Measurements from ENCODE around the gene SEPTIN8. TPM values are rescaled to one million over a fixed set of nuclear protein-coding genes. Genes with fewer than 3 reads are reported as not detected.

SEPTIN8 gene
- total RNA-seq, 2 experiments from 2014 or later: 25.2 to 27.1 TPM

DNA sequence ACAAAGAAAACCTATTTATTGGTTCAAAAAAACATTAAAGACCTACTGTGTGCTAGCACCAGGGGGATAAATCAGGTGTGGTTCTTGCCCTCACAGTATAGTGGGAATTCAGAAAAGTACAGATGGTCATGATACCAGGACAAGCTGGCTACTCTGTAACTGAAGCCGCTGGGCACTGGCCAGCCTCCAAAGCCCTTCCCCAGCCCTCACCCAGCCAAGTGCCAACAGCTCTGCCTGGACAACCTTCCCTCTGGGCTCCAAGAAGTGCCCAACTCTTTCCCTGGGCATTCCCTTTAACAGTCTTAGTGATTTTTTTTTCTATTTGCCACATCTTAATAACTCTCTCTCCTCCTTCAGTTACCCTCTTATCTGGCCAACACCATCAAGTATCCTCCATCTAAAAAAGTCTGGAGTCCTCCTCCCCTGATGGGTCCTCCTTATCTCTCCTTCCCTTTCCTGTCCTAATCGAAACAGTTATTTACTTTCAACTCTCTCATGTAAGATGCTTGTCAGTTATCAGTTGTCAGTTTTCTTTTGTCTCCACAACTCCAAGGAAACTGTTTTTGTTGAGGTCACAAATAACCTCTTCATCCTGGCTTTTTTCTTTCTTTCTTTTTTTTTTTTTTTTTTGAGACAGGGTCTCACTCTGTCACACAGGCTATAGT lies 13.3 kb upstream of the SEPTIN8 start:
- Mint-ChIP-seq H3K4me1 (ENCODE audit: low read depth) (no peaks in the 10 kb centered on the region), H3K36me3 (ENCODE audit: low read depth) (no peaks in the 10 kb centered on the region), H3K27me3 (peaks cover 14% of the 10 kb centered on the region), H3K27ac (no peak overlapping the region), H3K4me3 (no peak overlapping the region), H3K9me3 (no peaks in the 10 kb centered on the region)
- intact Hi-C loops (cut with micrococcal nuclease): no loop called here
- POLR2A ChIA-PET: interaction anchor here (1.2 kb wide), 1 partner anchor 24 kb away, joined by 5 read pairs; no protein-coding TSS in a partner anchor
- ATAC-seq: no peak
- DNase-seq: no peak
- CTCF ChIA-PET: interaction anchor here (0.9 to 1.5 kb wide), 5 partner anchors 8 to 43 kb away, joined by 3 to 7 read pairs (median 3); partner anchors contain the start of gene CCNI2
- TF ChIP-seq CTCF (IDR thresholded peaks at IDR 0.05): no peak

GRCh38 chr5:132788990-132789886 lies 12.2 kb upstream of the SEPTIN8 start:
- ChIA-PET CTCF (interaction anchor here (0.6 to 1.3 kb wide), 4 partner anchors 8 to 20 kb away, joined by 3 to 4 read pairs (median 3); no protein-coding TSS in a partner anchor), POLR2A (no interaction called here)
- Mint-ChIP-seq H3K9me3 (no peaks in the 10 kb centered on the region), H3K27me3 (peaks cover 14% of the 10 kb centered on the region), H3K4me3 (no peak overlapping the region), H3K36me3 (ENCODE audit: low read depth) (no peaks in the 10 kb centered on the region), H3K27ac (no peak overlapping the region), H3K4me1 (ENCODE audit: low read depth) (no peaks in the 10 kb centered on the region)
- intact Hi-C loops (cut with micrococcal nuclease): no loop called here
- no peak for DNase-seq
- ATAC-seq: no peak
- TF ChIP-seq CTCF (IDR thresholded peaks at IDR 0.05): no peak

DNA sequence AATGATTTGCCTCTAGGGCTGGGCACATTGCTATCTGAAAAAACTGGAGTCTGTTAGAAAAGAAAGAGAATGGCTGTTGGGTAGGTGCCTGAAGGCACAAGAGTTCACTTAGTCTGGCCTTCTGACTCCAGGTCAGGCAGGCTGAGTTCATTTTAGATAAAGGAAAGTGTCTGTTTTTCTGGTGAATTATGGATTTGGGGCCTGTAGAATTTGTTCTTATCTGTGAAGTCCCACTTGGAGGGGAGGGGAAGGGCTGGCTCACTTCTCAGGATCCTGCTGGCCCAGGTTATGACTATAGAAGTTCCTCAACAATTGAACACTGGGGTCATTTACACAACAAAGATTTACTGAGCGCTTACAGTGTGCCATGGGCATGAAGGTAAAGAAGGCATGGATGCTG lies 11.5 kb upstream of the SEPTIN8 start:
- Mint-ChIP-seq H3K36me3 (ENCODE audit: low read depth) (no peaks in the 10 kb centered on the region), H3K27ac (no peak overlapping the region), H3K4me3 (no peak overlapping the region), H3K27me3 (peaks cover 13% of the 10 kb centered on the region), H3K4me1 (ENCODE audit: low read depth) (no peaks in the 10 kb centered on the region), H3K9me3 (no peaks in the 10 kb centered on the region)
- intact Hi-C loops (cut with micrococcal nuclease): no loop called here
- DNase-seq: no peak
- no peak for TF ChIP-seq CTCF (IDR thresholded peaks at IDR 0.05)
- no peak for ATAC-seq
- POLR2A ChIA-PET: no interaction called here
- CTCF ChIA-PET: no interaction called here

- intact Hi-C loops (cut with micrococcal nuclease): no loop called here
- DNase-seq (no peak), ATAC-seq (no peak)
- no peak overlapping the region for H3K4me3 Mint-ChIP-seq
- H3K9me3 Mint-ChIP-seq: no peaks in the 10 kb centered on the region
- no peak for TF ChIP-seq CTCF (IDR thresholded peaks at IDR 0.05)
- CTCF ChIA-PET: no interaction called here
- no peak overlapping the region for H3K27ac Mint-ChIP-seq
- no peaks in the 10 kb centered on the region for H3K4me1 Mint-ChIP-seq (ENCODE audit: low read depth)
- POLR2A ChIA-PET: no interaction called here
- H3K27me3 Mint-ChIP-seq: peaks cover 12% of the 10 kb centered on the region
- no peaks in the 10 kb centered on the region for H3K36me3 Mint-ChIP-seq (ENCODE audit: low read depth)
Measured at GRCh38 chr5:132787076-132787475, 10.0 kb upstream of the SEPTIN8 start.

DNA sequence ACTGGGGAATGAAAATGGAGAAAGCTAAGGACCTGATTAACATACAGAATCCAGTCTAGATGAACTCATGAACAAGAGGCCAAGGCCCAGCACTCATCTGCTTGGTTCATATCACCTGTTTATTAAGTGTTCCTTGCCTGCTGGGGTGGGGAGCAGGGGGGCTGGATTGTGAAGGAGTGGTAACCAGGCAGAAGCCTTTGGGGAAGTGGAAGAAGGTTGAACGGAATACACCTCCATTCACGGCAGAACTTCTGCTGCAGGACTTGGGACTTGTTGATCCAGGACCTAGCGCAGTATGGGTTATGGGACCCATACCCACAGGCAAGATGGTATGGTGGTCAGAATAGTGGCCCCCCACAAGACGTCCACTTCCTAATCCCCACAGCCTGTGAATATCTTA lies 8.8 kb upstream of the SEPTIN8 start:
- Mint-ChIP-seq H3K27ac (no peak overlapping the region), H3K36me3 (ENCODE audit: low read depth) (no peaks in the 10 kb centered on the region), H3K4me3 (no peak overlapping the region), H3K4me1 (ENCODE audit: low read depth) (peaks cover under 1% of the 10 kb centered on the region), H3K27me3 (peaks cover 16% of the 10 kb centered on the region), H3K9me3 (no peaks in the 10 kb centered on the region)
- no peak for TF ChIP-seq CTCF (IDR thresholded peaks at IDR 0.05)
- ChIA-PET POLR2A (no interaction called here), CTCF (interaction anchor here (1.0 to 2.2 kb wide), 4 partner anchors 16 to 48 kb away, joined by 3 to 9 read pairs (median 4); partner anchors contain the start of gene KIF3A)
- intact Hi-C loops (cut with micrococcal nuclease): no loop called here
- DNase-seq (no peak), ATAC-seq (no peak)

All from activated CD8-positive, alpha-beta T cell treated with anti-CD3 and anti-CD28 coated beads for 36 hours (primary cell).